Activated T-cell treated with anti-CD3 and anti-CD28 coated beads, Interleukin-2, amount 50 U/mL, for 72 hours (primary cell): ENCODE data around the gene LACTB. TPM values are rescaled to one million over a fixed set of nuclear protein-coding genes. Genes with fewer than 3 reads are reported as not detected.

Source experiments
- ATAC-seq, 2 donors: fragments of 150-1000 bp; cut with Tn5 transposase; replicated peaks in 1 of 2; 2 replicates each; pipeline ENCODE4 v1.10.0; 2021; ENCODE audit warnings: moderate library complexity in 2 of 2, mild to moderate bottlenecking in 1 of 2
- DNase-seq, 2 donors: peaks; one replicate each; pipeline ENCODE4 v3.0.0; 2021 to 2022; ENCODE audit warnings: mixed read lengths in 1 of 2
- H3K27ac Mint-ChIP-seq: one replicate; pipeline ENCODE4 v1.8.0; 2022; ENCODE audit warnings: mild to moderate bottlenecking, moderate library complexity, mixed read lengths
- H3K27me3 Mint-ChIP-seq: one replicate; pipeline ENCODE4 v1.8.0; 2022; ENCODE audit warnings: low read depth, mixed read lengths
- H3K36me3 Mint-ChIP-seq, 2 donors: one replicate each; pipeline ENCODE4 v1.8.0; 2022; ENCODE audit warnings: mixed read lengths in 2 of 2, mild to moderate bottlenecking in 1 of 2; ENCODE audit not compliant: insufficient read depth in 2 of 2
- H3K4me1 Mint-ChIP-seq: one replicate; pipeline ENCODE4 v1.8.0; 2022; ENCODE audit warnings: low read depth, mixed read lengths
- H3K4me3 Mint-ChIP-seq, 2 donors: one replicate each; pipeline ENCODE4 v1.8.0; 2022; ENCODE audit warnings: mild to moderate bottlenecking in 2 of 2, mixed read lengths in 2 of 2, moderate library complexity in 2 of 2
- H3K9me3 Mint-ChIP-seq, 2 donors: one replicate each; pipeline ENCODE4 v1.8.0; 2022; ENCODE audit warnings: mixed read lengths in 2 of 2
- total RNA-seq, 2 donors: library from RNA; stranded (reverse); gene quantifications; one replicate each; pipeline ENCODE4 v1.2.3, GENCODE V29; 2022

The LACTB gene, protein sequence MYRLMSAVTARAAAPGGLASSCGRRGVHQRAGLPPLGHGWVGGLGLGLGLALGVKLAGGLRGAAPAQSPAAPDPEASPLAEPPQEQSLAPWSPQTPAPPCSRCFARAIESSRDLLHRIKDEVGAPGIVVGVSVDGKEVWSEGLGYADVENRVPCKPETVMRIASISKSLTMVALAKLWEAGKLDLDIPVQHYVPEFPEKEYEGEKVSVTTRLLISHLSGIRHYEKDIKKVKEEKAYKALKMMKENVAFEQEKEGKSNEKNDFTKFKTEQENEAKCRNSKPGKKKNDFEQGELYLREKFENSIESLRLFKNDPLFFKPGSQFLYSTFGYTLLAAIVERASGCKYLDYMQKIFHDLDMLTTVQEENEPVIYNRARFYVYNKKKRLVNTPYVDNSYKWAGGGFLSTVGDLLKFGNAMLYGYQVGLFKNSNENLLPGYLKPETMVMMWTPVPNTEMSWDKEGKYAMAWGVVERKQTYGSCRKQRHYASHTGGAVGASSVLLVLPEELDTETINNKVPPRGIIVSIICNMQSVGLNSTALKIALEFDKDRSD
- 10 to 100 TPM; 28.6 to 30.3 TPM for total RNA-seq

DNA sequence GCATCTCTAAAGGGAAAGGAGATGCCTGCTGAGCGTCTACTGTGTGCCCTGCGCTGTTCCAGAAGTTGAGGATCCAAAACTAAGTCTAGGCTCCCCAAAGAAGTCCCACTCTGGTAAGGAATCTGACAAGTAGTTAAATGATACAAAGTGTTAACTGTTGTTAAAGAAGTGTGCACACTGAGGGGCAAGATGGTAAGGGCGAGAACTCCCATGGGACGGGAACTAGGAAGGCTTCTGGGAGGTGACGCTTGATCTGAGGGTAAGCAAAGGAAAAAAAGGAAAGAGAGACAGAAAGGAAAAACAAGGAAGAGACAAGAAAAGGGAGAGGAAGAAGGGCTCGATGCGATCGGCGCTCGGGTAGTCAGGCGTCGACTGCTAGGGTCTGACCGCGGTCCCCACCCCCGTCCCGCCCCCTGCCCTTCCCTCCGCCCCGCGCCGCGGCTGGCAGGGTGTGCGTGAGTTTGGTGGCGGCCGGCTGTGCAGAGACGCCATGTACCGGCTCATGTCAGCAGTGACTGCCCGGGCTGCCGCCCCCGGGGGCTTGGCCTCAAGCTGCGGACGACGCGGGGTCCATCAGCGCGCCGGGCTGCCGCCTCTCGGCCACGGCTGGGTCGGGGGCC, at the start of gene LACTB:
TSS of gene LACTB (plus strand) at position 480 of the 620 bp plus-strand sequence. CDS start at position 491, 11 bp downstream.
- Mint-ChIP-seq H3K36me3 (peaks cover 9 to 21% of the 10 kb centered on the region in 2 donors), H3K4me1 (peaks cover 29% of the 10 kb centered on the region), H3K27ac (peak within 1 kb of the TSS; percentile 34), H3K9me3 (peaks cover 9 to 14% of the 10 kb centered on the region in 2 donors), H3K4me3 (peak within 1 kb of the TSS; percentile 85 to 91), H3K27me3 (no peaks in the 10 kb centered on the region)
- ATAC-seq (peak; percentile 91 to 93), DNase-seq (peak; percentile 88 to 89)

DNA sequence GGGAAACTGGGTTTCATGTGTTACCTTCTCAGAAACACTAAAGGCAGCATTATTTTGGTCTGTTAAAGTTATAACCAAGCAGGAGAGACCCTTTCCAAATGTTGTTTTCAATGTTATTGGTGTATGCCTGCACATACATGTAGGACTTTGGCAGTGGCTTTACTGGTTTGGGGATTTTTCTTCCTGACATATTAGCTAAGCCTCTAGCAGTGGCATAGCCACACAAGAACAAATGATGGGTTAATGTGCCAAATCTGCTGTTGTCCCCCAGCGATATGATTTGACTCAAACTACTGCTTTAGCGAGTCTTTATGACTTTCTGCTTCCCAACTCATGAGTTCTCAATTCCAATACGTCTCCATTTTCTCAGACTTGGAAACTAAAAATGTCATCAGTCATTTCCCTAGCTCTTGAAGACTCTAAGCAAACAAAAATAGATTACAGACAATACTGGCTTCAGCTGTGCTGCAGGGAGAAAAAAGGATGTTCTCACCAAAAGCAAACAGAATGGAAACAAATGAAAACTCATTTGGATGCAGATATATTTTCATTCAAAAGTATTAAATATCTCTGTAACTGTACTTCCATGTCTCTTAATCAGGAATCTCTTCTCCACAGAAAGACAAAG, 49.5 kb upstream of the LACTB start:
- no peaks in the 10 kb centered on the region for H3K36me3 Mint-ChIP-seq
- no peak overlapping the region for H3K4me3 Mint-ChIP-seq
- ATAC-seq (no peak), DNase-seq (no peak)
- no peaks in the 10 kb centered on the region for H3K9me3 Mint-ChIP-seq
- H3K27ac Mint-ChIP-seq = no peak overlapping the region
- no peaks in the 10 kb centered on the region for H3K27me3 Mint-ChIP-seq
- peaks cover 5% of the 10 kb centered on the region for H3K4me1 Mint-ChIP-seq

DNA sequence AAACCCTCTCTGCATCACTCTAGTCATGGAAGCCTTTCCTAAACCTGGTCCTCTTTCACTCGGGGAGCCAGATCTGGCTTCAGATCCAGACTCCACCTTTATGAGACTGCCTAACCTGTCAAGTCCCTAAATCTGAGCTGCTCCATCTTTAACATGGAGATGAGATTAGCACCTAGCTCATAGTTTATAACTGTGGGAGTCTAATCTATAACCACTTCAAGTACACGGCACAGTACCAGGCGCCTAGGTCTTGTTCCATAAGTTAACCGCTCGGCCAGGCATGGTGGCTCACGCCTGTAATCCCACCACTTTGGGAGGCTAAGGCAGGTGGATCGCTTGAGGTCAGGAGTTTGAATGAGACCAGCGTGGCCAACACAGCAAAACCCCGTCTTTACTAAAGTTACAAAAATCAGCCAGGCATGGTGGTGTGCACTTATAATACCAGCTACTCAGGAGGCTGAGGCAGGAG, 48.8 kb upstream of the LACTB start:
- H3K4me3 Mint-ChIP-seq = no peak overlapping the region
- H3K27ac Mint-ChIP-seq = no peak overlapping the region
- ATAC-seq (no peak), DNase-seq (no peak)
- H3K9me3 Mint-ChIP-seq = no peaks in the 10 kb centered on the region
- H3K27me3 Mint-ChIP-seq = no peaks in the 10 kb centered on the region
- H3K36me3 Mint-ChIP-seq = no peaks in the 10 kb centered on the region
- peaks cover 5% of the 10 kb centered on the region for H3K4me1 Mint-ChIP-seq

GRCh38 chr15:63073497-63074172, 48.0 kb upstream of the LACTB start:
- Mint-ChIP-seq H3K27me3 (no peaks in the 10 kb centered on the region), H3K9me3 (no peaks in the 10 kb centered on the region), H3K4me1 (peaks cover 5% of the 10 kb centered on the region), H3K36me3 (no peaks in the 10 kb centered on the region), H3K4me3 (no peak overlapping the region), H3K27ac (no peak overlapping the region)
- no peak for ATAC-seq
- DNase-seq = no peak

DNA sequence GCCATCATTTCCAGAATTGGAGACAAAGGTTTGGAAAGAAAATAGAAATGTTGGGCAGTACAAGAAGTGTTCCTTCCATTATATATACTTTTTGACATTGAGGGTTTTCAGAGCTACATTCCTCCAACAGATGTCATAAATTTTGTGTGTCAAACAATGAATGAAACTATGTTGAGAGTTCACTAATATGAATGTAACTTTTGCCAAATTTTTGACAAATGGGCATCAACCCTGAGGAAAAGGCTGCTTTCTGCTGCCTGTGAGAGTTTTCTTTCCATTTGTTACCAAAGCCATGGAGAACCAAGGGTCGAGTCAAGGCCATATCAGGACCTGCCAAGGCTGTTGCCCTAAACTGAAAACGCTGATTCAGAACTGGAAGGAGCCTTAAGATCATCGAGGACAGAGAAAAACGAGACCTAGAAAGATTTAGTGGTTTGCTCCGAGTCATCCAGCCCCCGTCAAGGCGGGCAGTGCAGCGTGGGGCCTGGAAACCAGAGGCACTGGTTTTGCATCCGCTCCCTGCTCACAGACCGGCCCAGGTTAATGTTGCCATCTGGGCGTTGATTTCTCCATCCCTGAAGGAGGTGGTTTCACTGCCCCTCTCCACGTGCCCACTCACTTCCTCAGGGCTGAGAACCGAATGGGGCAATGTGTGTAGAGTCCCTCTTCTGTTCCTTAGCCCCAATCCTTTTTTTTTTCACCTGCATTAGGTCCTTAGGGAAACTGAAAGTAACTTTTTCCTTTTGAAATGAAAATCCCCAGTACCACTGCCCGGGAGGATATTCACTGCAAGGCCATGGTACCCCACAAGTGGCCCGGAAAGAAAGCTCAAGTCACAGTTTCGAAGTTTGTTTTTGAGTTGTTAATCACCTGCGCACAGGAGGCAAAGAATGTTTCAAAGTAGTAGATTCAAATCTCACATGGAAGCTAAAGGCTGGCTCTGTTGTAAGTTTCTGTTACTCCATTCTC, 46.4 kb upstream of the LACTB start:
- Mint-ChIP-seq H3K4me3 (no peak overlapping the region), H3K27me3 (no peaks in the 10 kb centered on the region), H3K27ac (no peak overlapping the region), H3K9me3 (no peaks in the 10 kb centered on the region), H3K4me1 (peaks cover 5% of the 10 kb centered on the region), H3K36me3 (no peaks in the 10 kb centered on the region)
- ATAC-seq (no peak), DNase-seq (no peak)

- ATAC-seq = no peak
- Mint-ChIP-seq H3K4me3 (no peak overlapping the region), H3K27me3 (no peaks in the 10 kb centered on the region), H3K27ac (no peak overlapping the region), H3K36me3 (no peaks in the 10 kb centered on the region), H3K4me1 (peaks cover 5% of the 10 kb centered on the region), H3K9me3 (no peaks in the 10 kb centered on the region)
- DNase-seq = no peak
These were observed 45.5 kb upstream of the LACTB start for GRCh38 chr15:63075984-63076713.

GRCh38 chr15:63076714-63077046, 45.0 kb upstream of the LACTB start:
- Mint-ChIP-seq H3K27ac (no peak overlapping the region), H3K4me3 (no peak overlapping the region), H3K9me3 (no peaks in the 10 kb centered on the region), H3K36me3 (no peaks in the 10 kb centered on the region), H3K4me1 (peaks cover 5% of the 10 kb centered on the region), H3K27me3 (no peaks in the 10 kb centered on the region)
- no peak for ATAC-seq
- DNase-seq = no peak

DNA sequence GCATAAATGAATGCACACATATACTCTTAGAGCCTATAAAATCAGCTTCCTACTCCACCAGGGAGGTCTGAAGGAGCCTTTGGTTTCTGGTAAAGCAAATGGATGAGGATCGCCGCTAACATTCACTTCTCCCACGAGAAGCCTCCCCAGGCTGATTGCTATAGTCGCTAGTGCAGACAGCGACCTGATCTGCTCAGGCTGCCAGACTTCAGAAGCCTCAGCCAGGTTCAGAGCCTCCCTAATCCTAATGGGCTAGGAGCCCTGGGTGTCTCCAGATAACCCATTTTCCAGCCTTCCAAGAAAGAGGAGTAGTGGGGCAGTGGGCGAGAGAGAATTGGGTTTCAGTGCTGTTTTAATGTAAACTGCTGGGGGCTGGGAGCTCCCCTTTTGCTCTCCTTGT, 43.7 kb upstream of the LACTB start:
- Mint-ChIP-seq H3K27ac (no peak overlapping the region), H3K9me3 (no peaks in the 10 kb centered on the region), H3K36me3 (no peaks in the 10 kb centered on the region), H3K27me3 (no peaks in the 10 kb centered on the region), H3K4me3 (no peak overlapping the region), H3K4me1 (peaks cover 5% of the 10 kb centered on the region)
- ATAC-seq (no peak), DNase-seq (no peak)

- Mint-ChIP-seq H3K27me3 (no peaks in the 10 kb centered on the region), H3K27ac (no peak overlapping the region), H3K4me1 (peaks cover 5% of the 10 kb centered on the region), H3K9me3 (no peaks in the 10 kb centered on the region), H3K36me3 (no peaks in the 10 kb centered on the region), H3K4me3 (no peak overlapping the region)
- no peak for ATAC-seq
- DNase-seq = no peak
These were observed 41.6 kb upstream of the LACTB start for GRCh38 chr15:63079947-63080626.

DNA sequence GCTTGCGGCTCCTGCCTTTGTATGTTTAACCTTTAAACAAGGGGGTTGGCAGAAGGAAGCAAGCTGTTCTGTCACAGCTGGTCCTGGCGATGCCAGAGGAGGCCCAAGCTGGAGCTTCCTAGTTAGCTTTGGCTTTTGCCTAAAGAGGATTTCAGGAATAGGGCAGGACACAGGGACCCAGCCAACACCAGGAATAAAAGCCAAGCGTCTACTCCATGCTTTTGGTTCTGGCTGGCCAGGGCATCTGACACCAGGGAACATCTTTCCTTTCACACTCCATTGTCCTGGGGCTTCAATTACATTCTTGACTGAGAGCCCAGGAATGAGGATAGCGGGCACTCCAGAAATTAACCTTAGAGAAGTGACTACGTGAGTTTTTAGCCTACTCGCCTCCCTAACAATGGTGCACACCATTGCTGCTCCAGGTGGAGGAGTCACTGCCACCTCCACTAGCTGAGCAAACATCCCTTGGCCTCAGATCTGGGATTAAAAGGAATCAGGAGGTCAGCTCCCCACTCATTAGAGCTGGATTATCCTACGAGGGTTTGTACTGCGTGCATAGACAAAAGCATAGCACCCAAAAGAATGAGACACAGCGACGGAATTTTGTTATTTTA, 40.9 kb upstream of the LACTB start:
- no peak for ATAC-seq
- Mint-ChIP-seq H3K27ac (no peak overlapping the region), H3K36me3 (no peaks in the 10 kb centered on the region), H3K9me3 (no peaks in the 10 kb centered on the region), H3K4me1 (no peaks in the 10 kb centered on the region), H3K27me3 (no peaks in the 10 kb centered on the region), H3K4me3 (no peak overlapping the region)
- no peak for DNase-seq

- no peak for DNase-seq
- no peak overlapping the region for H3K4me3 Mint-ChIP-seq
- H3K36me3 Mint-ChIP-seq = no peaks in the 10 kb centered on the region
- no peaks in the 10 kb centered on the region for H3K4me1 Mint-ChIP-seq
- no peaks in the 10 kb centered on the region for H3K27me3 Mint-ChIP-seq
- H3K27ac Mint-ChIP-seq = no peak overlapping the region
- no peak for ATAC-seq
- no peaks in the 10 kb centered on the region for H3K9me3 Mint-ChIP-seq
These were observed 39.3 kb upstream of the LACTB start for GRCh38 chr15:63082366-63082765.
